BE2C (cell line): ENCODE measurements around the gene GPC6.

Experiments
- DNase-seq: peaks from one replicate; pipeline ENCODE4 v3.0.0-alpha.2; 2020
- H3K27me3 ChIP-seq: fragments of 250-450 bp; sonication (Bioruptor Pico); 2 replicates; pipeline ENCODE4 v1.5.1; 2020; ENCODE audit warnings: mild to moderate bottlenecking
- H3K36me3 ChIP-seq: fragments of 250-450 bp; sonication (Bioruptor Pico); 2 replicates; pipeline ENCODE4 v1.5.1; 2020; ENCODE audit warnings: mild to moderate bottlenecking
- H3K4me1 ChIP-seq: fragments of 250-450 bp; sonication (Bioruptor Pico); 2 replicates; pipeline ENCODE4 v1.5.1; 2020
- H3K4me3 ChIP-seq: 2 replicates; pipeline ENCODE4 v1.5.1; 2011; ENCODE audit warnings: low read depth, low read length
- H3K9me3 ChIP-seq: fragments of 250-450 bp; sonication (Bioruptor Pico); 2 replicates; pipeline ENCODE4 v1.5.1; 2020
- CTCF ChIP-seq: IDR thresholded peaks from 2 replicates; pipeline ENCODE4 v1.5.1; 2012; ENCODE audit warnings: mild to moderate bottlenecking, low read depth, low read length

The GPC6 gene

GRCh38 chr13:94009701-94010100 is 783.1 kb downstream of the GPC6 start:
- no peak for TF ChIP-seq CTCF
- H3K27me3 ChIP-seq, result no peaks in the 10 kb centered on the region
- no peaks in the 10 kb centered on the region; the same call in 1 of the 2 replicates for H3K4me1 ChIP-seq
- H3K36me3 ChIP-seq, result no peaks in the 10 kb centered on the region
- no peak overlapping the region for H3K4me3 ChIP-seq
- no peaks in the 10 kb centered on the region for H3K9me3 ChIP-seq
- DNase-seq, result no peak

GRCh38 chr13:94014461-94014860 is 787.9 kb downstream of the GPC6 start:
- no peaks in the 10 kb centered on the region for H3K36me3 ChIP-seq
- no peak for TF ChIP-seq CTCF
- no peaks in the 10 kb centered on the region; the same call in 1 of the 2 replicates for H3K27me3 ChIP-seq
- DNase-seq, result no peak
- H3K4me3 ChIP-seq, result no peak overlapping the region
- H3K4me1 ChIP-seq, result no peaks in the 10 kb centered on the region
- no peaks in the 10 kb centered on the region for H3K9me3 ChIP-seq

- no peaks in the 10 kb centered on the region for H3K9me3 ChIP-seq
- H3K4me3 ChIP-seq, result no peak overlapping the region
- DNase-seq, result peak; percentile 13
- H3K36me3 ChIP-seq, result no peaks in the 10 kb centered on the region
- peaks cover 17% of the 10 kb centered on the region for H3K4me1 ChIP-seq
- TF ChIP-seq CTCF, result no peak
- H3K27me3 ChIP-seq, result no peaks in the 10 kb centered on the region; the same call in 1 of the 2 replicates
Measured at GRCh38 chr13:94020426-94020825, 793.8 kb downstream of the GPC6 start.

- Histone ChIP-seq H3K27me3 (no peaks in the 10 kb centered on the region; the same call in 1 of the 2 replicates), H3K4me1 (peaks cover 17% of the 10 kb centered on the region), H3K36me3 (no peaks in the 10 kb centered on the region), H3K9me3 (no peaks in the 10 kb centered on the region), H3K4me3 (no peak overlapping the region)
- no peak for TF ChIP-seq CTCF
- DNase-seq, result no peak
Measured at GRCh38 chr13:94020833-94021232, 794.2 kb downstream of the GPC6 start.

GRCh38 chr13:94028234-94028633 is 801.6 kb downstream of the GPC6 start:
- no peak for TF ChIP-seq CTCF
- Histone ChIP-seq H3K4me1 (peaks cover 11% of the 10 kb centered on the region; the same call in 1 of the 2 replicates), H3K36me3 (no peaks in the 10 kb centered on the region), H3K9me3 (no peaks in the 10 kb centered on the region), H3K27me3 (no peaks in the 10 kb centered on the region; the same call in 1 of the 2 replicates), H3K4me3 (no peak overlapping the region)
- no peak for DNase-seq

GRCh38 chr13:94028650-94029049 is 802.0 kb downstream of the GPC6 start:
- no peak for DNase-seq
- TF ChIP-seq CTCF, result no peak
- Histone ChIP-seq H3K36me3 (no peaks in the 10 kb centered on the region), H3K4me3 (no peak overlapping the region), H3K27me3 (no peaks in the 10 kb centered on the region; the same call in 1 of the 2 replicates), H3K4me1 (peaks cover 12% of the 10 kb centered on the region; the same call in 1 of the 2 replicates), H3K9me3 (no peaks in the 10 kb centered on the region)
